HG03139 (cell line): ENCODE measurements around the gene TMEM121.

Experiments
- ATAC-seq: cut with Tn5 transposase; IDR thresholded peaks from one replicate; pipeline ENCODE4 v1.9.1; 2021; ENCODE audit not compliant: unreplicated experiment

The TMEM121 gene

DNA sequence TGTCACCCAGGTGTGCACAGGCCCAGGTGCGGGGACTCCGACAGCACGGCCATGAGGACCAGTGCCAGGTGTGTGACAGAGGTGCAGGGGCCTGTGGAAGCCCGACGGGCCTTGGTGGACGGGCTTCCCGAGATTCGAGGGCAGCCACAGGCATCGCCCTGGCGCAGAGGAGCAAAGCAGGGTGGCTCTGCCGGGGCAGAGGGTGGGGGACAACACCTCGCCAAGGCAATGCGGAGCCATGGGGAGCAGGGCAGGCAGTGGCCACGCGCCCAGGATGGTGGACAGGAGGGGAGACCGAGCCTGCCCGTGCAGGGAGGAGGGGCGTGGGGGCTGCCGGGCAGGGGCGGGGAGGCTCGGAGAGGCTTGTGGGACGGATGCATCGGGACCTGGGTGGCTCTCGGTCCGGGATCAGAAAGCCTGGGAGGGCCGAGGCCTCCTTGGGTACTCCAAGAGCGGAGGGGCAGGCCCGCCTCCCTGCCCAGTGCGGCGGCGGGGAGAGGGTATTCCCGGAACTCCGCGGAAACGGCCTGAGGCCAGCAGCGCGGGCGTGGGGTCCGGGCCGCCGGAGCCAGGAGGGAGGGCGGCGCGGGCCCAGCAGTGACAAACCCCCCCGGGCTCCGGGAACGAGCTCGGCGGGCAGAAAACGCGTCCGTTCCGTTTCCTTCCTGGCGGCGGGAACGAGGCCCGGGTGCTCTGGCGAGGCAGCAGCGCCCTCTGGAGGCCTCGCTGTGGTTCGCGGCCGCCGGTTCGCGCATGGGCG lies 1.6 kb downstream of the TMEM121 start:
- no peak for ATAC-seq

DNA sequence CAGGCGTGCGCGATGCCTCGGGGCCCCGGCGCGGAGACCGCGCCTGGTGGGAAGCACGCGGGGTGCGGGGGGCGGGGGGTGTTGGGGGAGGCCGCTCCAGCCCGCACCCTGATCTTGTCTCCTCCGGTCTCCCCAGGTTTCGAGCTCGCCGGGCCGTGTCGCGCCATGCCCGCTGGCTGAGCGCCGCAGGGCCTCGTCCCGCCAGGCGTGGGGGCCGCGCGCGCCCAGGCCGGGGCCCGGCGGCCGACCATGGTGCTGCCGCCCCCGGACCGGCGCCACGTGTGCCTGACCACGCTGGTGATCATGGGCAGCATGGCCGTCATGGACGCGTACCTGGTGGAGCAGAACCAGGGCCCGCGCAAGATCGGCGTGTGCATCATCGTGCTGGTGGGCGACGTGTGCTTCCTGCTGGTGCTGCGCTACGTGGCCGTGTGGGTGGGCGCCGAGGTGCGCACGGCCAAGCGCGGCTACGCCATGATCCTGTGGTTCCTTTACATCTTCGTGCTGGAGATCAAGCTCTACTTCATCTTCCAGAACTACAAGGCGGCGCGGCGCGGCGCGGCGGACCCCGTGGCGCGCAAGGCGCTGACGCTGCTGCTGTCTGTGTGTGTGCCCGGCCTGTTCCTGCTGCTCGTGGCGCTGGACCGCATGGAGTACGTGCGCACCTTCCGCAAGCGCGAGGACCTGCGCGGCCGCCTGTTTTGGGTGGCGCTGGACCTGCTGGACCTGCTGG lies 2.4 kb downstream of the TMEM121 start:
- no peak for ATAC-seq

DNA sequence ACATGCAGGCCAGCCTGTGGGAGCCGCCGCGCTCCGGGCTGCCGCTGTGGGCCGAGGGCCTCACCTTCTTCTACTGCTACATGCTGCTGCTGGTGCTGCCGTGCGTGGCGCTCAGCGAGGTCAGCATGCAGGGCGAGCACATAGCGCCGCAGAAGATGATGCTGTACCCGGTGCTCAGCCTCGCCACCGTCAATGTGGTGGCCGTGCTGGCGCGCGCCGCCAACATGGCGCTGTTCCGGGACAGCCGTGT lies 2.9 kb downstream of the TMEM121 start:
- no peak for ATAC-seq

- ATAC-seq, result no peak
Measured at GRCh38 chr14:105529569-105530284, 3.3 kb downstream of the TMEM121 start.

- no peak for ATAC-seq
Measured at GRCh38 chr14:105530285-105531087, 4.1 kb downstream of the TMEM121 start.

DNA sequence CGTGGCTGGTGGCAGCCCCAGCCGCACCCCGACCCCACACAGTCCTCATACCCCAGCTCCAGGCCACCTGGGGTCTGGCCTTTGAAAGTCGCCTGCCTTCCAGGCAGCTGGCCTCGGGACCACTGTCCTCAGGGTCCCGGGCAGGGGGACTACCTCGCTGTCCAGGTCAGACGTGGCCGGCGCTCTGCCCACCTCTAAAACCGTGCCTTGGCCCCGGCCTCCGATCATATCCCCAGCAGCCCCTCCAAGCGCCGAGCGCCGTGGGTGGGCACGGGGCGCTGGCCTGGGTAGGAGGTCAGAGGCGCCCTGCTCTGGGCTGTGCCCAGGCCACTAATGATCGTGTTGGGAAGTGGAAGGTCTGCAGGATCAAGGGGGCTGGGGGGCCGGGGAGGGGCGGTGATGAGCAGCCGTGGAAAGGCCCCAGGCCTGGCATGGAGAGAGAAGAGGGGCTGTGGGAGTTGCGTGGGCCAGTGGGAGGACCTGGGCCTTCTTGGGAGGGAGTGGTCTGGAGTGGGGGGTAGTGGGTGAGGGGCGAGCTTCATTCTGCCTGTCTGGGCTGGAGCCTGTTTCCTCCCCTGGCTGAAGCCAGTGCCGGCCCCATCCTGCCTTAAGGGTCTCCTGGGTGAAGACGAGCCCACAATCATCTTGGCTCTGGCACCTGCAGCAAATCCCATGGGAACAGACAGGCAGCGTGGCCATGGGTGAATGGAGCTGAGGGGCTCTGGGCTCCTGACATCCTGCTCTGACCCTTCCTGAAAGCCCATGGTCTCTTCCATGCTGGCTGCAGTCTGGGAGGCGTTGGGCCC lies 4.9 kb downstream of the TMEM121 start:
- ATAC-seq, result no peak

DNA sequence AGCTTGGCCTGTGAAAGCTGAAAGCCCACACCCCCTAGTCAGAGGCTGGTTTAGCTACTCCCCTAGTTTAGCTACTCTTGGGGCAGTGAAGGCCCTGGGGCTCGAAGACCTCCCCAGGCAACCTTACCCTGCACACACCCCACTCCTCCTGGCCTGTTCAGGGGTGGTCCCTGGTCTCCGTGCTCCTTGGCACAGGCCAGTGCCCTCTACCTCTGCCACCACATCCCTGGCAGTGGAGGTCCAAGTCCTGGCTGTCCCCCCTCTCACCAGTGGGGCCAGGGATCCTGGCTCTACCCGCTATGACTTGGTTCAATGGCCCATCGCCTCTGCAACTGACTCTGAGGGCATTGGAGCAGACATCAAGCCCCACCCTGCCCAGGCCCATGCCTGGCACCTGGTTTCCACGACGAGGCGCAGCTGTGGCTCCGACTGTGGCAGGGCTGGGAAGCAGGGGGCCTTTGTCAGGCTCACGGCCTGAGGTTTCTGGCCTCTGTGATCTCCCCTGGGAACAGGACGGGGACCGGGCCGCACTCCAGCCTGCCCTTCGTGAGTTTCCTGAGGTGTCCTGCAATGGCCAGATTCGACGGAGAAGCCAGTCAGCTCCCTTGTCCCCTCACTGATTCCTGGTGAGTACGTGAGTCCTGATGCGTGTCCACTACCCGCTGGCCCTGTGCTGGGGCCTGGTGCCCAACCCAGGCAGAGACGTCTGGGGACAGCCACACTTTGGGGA lies 5.7 kb downstream of the TMEM121 start:
- no peak for ATAC-seq

DNA sequence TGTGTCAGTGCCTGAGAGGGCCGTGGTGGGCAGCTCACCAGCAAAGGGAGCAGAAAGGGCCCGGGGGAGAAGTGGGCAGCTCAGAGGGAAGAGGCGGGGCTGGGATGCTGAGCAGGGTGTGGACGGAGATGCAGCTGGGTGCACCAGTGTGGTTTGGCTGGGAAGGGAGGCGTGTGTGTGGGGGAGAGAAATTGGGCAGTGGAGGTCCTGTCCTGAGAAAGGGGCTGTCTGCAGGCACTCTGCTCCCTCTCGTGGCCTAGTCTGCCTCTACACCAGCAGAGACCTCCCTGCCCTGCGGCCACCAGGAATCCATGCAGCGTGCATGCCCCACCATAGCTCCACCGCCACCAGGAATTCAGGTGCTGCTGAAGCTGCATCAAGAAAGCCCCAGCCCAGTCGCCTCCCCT lies 6.4 kb downstream of the TMEM121 start:
- peak; percentile 41 for ATAC-seq

DNA sequence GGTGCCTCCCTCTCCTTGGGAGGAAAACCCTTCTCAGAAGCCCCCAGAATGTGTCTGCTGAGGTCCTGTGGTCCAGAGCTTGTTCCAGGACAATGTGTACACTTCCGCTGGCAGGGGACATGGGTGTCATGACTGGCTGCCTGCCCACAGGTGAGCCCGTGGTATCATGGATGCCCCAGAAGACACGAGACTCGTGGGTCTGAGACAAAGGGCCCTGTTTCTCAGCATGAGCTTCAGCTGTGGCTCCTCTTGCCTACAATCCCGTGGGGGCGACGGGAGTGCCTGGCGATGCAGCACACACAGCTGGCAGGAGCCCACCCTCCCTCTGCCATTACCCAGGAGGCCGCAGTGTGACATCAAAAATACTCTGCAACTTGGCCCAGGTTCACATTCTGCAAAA lies 7.0 kb downstream of the TMEM121 start:
- ATAC-seq, result no peak

GRCh38 chr14:105533811-105534498 lies 7.6 kb downstream of the TMEM121 start:
- ATAC-seq, result no peak

GRCh38 chr14:105534586-105534985 lies 8.2 kb downstream of the TMEM121 start:
- no peak for ATAC-seq

- no peak for ATAC-seq
Measured at GRCh38 chr14:105536051-105536450, 9.7 kb downstream of the TMEM121 start.

DNA sequence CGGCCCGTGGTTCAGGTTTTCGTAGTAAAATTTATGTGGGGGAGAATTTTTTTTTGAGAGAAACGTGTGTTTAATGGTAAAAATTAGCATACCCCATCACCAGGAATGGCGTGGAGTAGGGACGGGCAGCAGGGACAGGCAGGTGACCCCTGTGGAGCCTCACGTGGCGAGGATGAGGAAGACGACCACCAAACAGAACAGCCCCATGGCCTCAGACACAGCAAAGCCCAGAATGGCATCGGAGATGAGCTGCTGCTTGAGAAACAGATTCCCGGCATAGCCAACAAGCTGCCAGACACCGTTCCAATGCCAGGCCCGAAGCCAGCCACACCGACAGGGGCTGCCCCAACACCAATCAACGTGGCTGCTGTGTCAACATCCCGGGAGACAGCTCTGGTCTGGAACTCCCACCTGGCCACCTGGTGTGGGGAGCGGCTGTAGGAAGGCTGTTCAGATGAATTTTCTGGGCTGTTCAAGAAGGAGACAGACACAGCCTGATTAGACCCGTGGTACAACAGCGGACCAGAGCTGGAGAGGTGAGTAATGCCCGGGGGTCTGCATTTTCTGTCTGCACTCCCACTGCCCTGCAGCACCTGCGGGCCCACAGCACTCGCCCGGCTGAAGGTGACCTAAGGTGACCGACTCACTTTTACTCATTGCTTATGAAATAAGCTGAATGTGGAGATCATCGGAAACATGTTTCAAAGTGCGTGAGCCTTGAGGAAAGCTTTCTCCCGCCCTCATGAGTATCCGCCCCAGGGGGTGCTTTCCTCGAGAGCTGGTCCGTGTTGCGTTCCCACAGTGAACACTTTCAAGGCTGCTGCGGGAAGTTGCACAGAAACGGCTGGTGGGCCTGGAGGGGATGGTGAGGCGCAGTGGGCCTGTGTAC lies 10.6 kb downstream of the TMEM121 start:
- no peak for ATAC-seq

- no peak for ATAC-seq
Measured at GRCh38 chr14:105537580-105538474, 11.4 kb downstream of the TMEM121 start.

DNA sequence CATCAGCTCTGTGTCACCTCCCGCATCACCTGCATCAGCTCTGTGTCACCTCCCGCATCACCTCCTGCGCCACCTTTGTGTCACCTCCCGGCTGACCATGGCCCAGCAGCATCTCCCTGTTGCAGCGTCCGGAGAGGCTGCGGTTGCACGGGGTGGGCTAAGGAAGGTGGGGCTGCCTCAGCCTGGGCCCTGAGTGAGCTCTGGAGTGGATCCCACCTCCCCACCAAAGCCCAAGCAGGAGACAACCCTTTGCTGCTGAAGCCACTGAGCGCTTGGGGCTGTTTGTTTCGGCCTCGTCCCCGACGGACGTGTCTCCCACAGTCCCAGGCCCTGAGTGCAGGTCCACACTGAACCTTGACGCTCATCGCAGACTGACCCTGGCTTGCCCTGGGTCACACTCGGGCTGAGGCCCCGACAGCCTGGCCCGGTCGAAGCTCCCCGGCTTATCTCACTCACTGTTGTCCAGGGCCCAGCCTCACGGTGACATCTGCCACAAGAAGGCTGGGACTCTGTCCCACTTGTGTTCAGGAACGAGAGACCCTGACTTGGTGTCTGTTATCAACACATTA lies 12.2 kb downstream of the TMEM121 start:
- no peak for ATAC-seq

GRCh38 chr14:105540811-105541210 lies 14.4 kb downstream of the TMEM121 start:
- ATAC-seq, result no peak
